ENCODE results near the gene CSNK1E. TPM values are rescaled to one million over a fixed set of nuclear protein-coding genes. Genes with fewer than 3 reads are reported as not detected.

Gene CSNK1E
- total and polyA plus RNA-seq, 12 donors, result 64.1 to 88.1 (median 79.3) TPM

- TF ChIP-seq CTCF (IDR thresholded peaks at IDR 0.05), result no peak
- H3K9me3 ChIP-seq, result no peaks in the 10 kb centered on the region
- H3K36me3 ChIP-seq, result peaks cover 0 to 16% (median 0%) of the 10 kb centered on the region in 9 donors
- ATAC-seq, result no peak
- no peak for DNase-seq
- intact Hi-C loops (cut with DNase I), result loop anchor here in 2 of 10 donors (2.0 to 10.0 kb wide), 3 partner anchors 51 to 89 kb away; partner anchors contain the start of gene CSNK1E (in 1 of the 2)
- WGBS, 2 donors, result 43 to 44% methylated on average over 8 of the region's 8 CpGs
- H3K4me3 ChIP-seq, result peak overlapping the region in 2 of 10 donors; percentile 30 to 36
- H3K27ac ChIP-seq, result peak overlapping the region; percentile 64 to 99 (median 89)
- H3K27me3 ChIP-seq, result no peaks in the 10 kb centered on the region
- H3K4me1 ChIP-seq, result peaks cover 23 to 94% (median 85%) of the 10 kb centered on the region in 9 donors
These were observed 51.1 kb downstream of the CSNK1E start for GRCh38 chr22:38266120-38266519.

- intact Hi-C loops (cut with DNase I), result loop anchor here in 2 of 10 donors (5.0 to 10.0 kb wide), 2 partner anchors 48 to 90 kb away; no protein-coding TSS in a partner anchor
- Histone ChIP-seq H3K4me3 (no peak overlapping the region), H3K4me1 (peaks cover 26 to 94% (median 85%) of the 10 kb centered on the region in 9 donors), H3K27me3 (no peaks in the 10 kb centered on the region), H3K27ac (peak overlapping the region in 6 of 10 donors; percentile 5 to 99 (median 90)), H3K9me3 (no peaks in the 10 kb centered on the region), H3K36me3 (peaks cover 0 to 16% (median 0%) of the 10 kb centered on the region in 9 donors)
- ATAC-seq (no peak), DNase-seq (no peak)
- WGBS, 2 donors, result 70 to 81% methylated on average over 6 of the region's 6 CpGs
- no peak for TF ChIP-seq CTCF (IDR thresholded peaks at IDR 0.05)
These were observed 52.9 kb downstream of the CSNK1E start for GRCh38 chr22:38264322-38264843.

GRCh38 chr22:38262051-38262795 is 55.0 kb downstream of the CSNK1E start:
- intact Hi-C loops (cut with DNase I), result loop anchor here in 2 of 10 donors (5.0 to 10.0 kb wide), 2 partner anchors 50 to 93 kb away; no protein-coding TSS in a partner anchor
- peak; percentile 39 to 75 (median 63) for TF ChIP-seq CTCF (IDR thresholded peaks at IDR 0.05)
- Histone ChIP-seq H3K4me3 (no peak overlapping the region), H3K9me3 (no peaks in the 10 kb centered on the region), H3K4me1 (peaks cover 33 to 96% (median 87%) of the 10 kb centered on the region in 9 donors), H3K27ac (peak overlapping the region; percentile 21 to 93 (median 80)), H3K36me3 (peaks cover 0 to 16% (median 0%) of the 10 kb centered on the region in 9 donors), H3K27me3 (no peaks in the 10 kb centered on the region)
- ATAC-seq, result peak; percentile 31 to 55 (median 44)
- 55 to 62% methylated on average over 20 of the region's 20 CpGs for WGBS, 2 donors
- peak in 1 of 2 donors; percentile 69 for DNase-seq
